Activated CD4-positive, alpha-beta memory T cell treated with anti-CD3 and anti-CD28 coated beads, Interleukin-2, amount 10 ng/mL, durations not matched to agents 7 days and 5 days (primary cell): ENCODE results near the gene IL1A. TPM values are rescaled to one million over a fixed set of nuclear protein-coding genes. Genes with fewer than 3 reads are reported as not detected.

ENCODE experiments used
- CTCF ChIA-PET: fragments of 350-600 bp; sonication (Branson Sonifier 250); formaldehyde crosslinking; loops from one replicate; lab custom pipeline; 2021; ENCODE audit warnings: antibody characterized with exemption, inconsistent platforms; lab: Charles Lee
- POLR2A ChIA-PET: fragments of 350-600 bp; sonication (Branson Sonifier 250); formaldehyde crosslinking; loops from one replicate; lab custom pipeline; 2021; ENCODE audit warnings: antibody characterized with exemption; lab: Charles Lee
- DNase-seq: peaks from one replicate; pipeline ENCODE4 v3.0.0-alpha.2; 2020
- H3K27ac Mint-ChIP-seq: one replicate; pipeline ENCODE4 v1.8.0; 2021; ENCODE audit warnings: mild to moderate bottlenecking, mixed read lengths
- H3K27me3 Mint-ChIP-seq: one replicate; pipeline ENCODE4 v1.8.0; 2021; ENCODE audit warnings: mixed read lengths
- H3K36me3 Mint-ChIP-seq: one replicate; pipeline ENCODE4 v1.8.0; 2021; ENCODE audit warnings: low read depth, mixed read lengths
- H3K4me1 Mint-ChIP-seq: one replicate; pipeline ENCODE4 v1.8.0; 2021; ENCODE audit warnings: mixed read lengths
- H3K4me3 Mint-ChIP-seq: one replicate; pipeline ENCODE4 v1.8.0; 2021; ENCODE audit warnings: mild to moderate bottlenecking, mixed read lengths
- H3K9me3 Mint-ChIP-seq: one replicate; pipeline ENCODE4 v1.8.0; 2021; ENCODE audit warnings: mixed read lengths
- total RNA-seq, 2 experiments: library from RNA; stranded (reverse); gene quantifications; one replicate each; pipeline ENCODE4 v1.2.3, GENCODE V29; 2021

Gene IL1A
- total RNA-seq, 2 experiments from 2014 or later, result 4.8 to 5.4 TPM

GRCh38 chr2:112827604-112828185 is 43.4 kb upstream of the IL1A start:
- POLR2A ChIA-PET, result no interaction called here
- CTCF ChIA-PET, result no interaction called here
- DNase-seq, result no peak
- Mint-ChIP-seq H3K9me3 (peaks cover 2% of the 10 kb centered on the region), H3K27me3 (no peaks in the 10 kb centered on the region), H3K27ac (no peak overlapping the region), H3K4me3 (no peak overlapping the region), H3K4me1 (peaks cover 36% of the 10 kb centered on the region), H3K36me3 (peaks cover 11% of the 10 kb centered on the region)

DNA sequence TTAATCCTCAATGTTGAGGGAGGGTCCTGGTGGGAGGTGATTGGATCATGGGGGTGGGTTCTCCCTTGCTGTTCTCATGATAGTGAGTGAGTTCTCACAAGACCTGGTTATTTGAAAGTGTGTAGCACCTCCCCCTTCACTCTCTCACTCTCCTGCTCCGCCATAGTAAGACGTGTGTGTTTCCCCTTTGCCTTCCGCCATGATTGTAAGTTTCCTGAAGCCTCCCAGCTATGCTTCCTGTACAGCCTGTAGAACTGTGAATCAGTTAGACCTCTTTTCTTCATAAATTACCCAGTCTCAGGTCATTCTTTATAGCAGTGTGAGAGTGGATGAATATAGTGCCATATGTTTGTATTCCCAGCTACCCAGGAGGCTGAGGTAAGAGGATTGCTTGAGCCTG is 42.7 kb upstream of the IL1A start:
- no peak overlapping the region for H3K4me3 Mint-ChIP-seq
- DNase-seq, result no peak
- peaks cover 2% of the 10 kb centered on the region for H3K9me3 Mint-ChIP-seq
- no peaks in the 10 kb centered on the region for H3K27me3 Mint-ChIP-seq
- POLR2A ChIA-PET, result no interaction called here
- H3K4me1 Mint-ChIP-seq, result peaks cover 42% of the 10 kb centered on the region
- CTCF ChIA-PET, result no interaction called here
- peaks cover 11% of the 10 kb centered on the region for H3K36me3 Mint-ChIP-seq
- no peak overlapping the region for H3K27ac Mint-ChIP-seq

- H3K4me3 Mint-ChIP-seq, result no peak overlapping the region
- POLR2A ChIA-PET, result no interaction called here
- DNase-seq, result no peak
- H3K36me3 Mint-ChIP-seq, result peaks cover 11% of the 10 kb centered on the region
- CTCF ChIA-PET, result no interaction called here
- H3K27me3 Mint-ChIP-seq, result no peaks in the 10 kb centered on the region
- no peak overlapping the region for H3K27ac Mint-ChIP-seq
- peaks cover 53% of the 10 kb centered on the region for H3K4me1 Mint-ChIP-seq
- peaks cover 2% of the 10 kb centered on the region for H3K9me3 Mint-ChIP-seq
Observed at GRCh38 chr2:112825706-112826105, 41.4 kb upstream of the IL1A start.

DNA sequence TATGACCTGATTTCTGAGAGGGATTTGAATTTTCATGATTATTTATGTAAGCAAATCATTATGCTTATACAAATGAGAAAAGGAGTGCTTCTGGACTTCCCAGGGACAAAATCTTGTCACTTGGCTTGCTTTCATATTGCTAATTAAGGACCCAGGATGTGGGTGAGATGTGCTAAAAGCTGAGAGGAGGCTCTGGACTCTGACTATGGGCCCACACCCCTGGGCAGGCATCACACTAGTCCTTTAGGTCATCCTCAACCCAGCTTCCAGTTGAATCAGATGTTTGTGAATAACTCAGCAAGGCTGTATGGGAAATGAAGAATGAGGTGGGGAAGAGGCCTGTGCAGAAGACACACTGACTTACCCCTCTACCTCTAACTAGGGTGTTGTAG is 40.4 kb upstream of the IL1A start:
- Mint-ChIP-seq H3K4me1 (peaks cover 61% of the 10 kb centered on the region), H3K27me3 (no peaks in the 10 kb centered on the region), H3K9me3 (peaks cover 2% of the 10 kb centered on the region), H3K36me3 (peaks cover 11% of the 10 kb centered on the region), H3K27ac (no peak overlapping the region), H3K4me3 (no peak overlapping the region)
- POLR2A ChIA-PET, result no interaction called here
- no peak for DNase-seq
- CTCF ChIA-PET, result no interaction called here

DNA sequence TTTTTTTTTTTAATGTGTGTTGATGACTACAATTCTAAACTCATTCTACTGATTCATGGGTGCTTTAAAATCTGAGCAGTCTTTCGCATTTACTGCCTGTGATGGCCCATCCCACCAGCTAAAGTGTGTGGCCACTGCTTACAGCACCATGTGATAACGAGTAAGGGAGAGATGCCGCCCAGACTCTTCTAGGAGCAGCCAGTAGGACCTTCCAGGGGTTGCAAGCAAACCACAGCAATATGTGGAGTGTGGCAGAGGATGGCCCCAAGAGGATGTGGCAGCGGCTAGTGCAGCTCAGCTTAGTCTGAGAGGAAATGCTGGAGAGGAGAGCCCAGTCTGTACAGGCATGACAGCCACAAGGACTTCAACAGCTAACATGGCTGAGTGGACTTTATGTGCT is 37.4 kb upstream of the IL1A start:
- Mint-ChIP-seq H3K27me3 (no peaks in the 10 kb centered on the region), H3K36me3 (peaks cover 9% of the 10 kb centered on the region), H3K4me1 (peaks cover 42% of the 10 kb centered on the region), H3K9me3 (no peaks in the 10 kb centered on the region), H3K4me3 (no peak overlapping the region), H3K27ac (peak overlapping the region; percentile 69)
- POLR2A ChIA-PET, result interaction anchor here (0.7 to 1.7 kb wide), 5 partner anchors 10 to 1028 kb away, joined by 3 to 4 read pairs (median 4); no protein-coding TSS in a partner anchor
- CTCF ChIA-PET, result interaction anchor here (0.7 to 1.5 kb wide), 3 partner anchors 14 to 64 kb away, joined by 3 to 6 read pairs (median 3); no protein-coding TSS in a partner anchor
- peak; percentile 68 for DNase-seq

- ChIA-PET POLR2A (interaction anchor here (1.3 to 1.7 kb wide), 2 partner anchors 58 to 72 kb away, joined by 4 read pairs; no protein-coding TSS in a partner anchor), CTCF (interaction anchor here (0.7 to 1.5 kb wide), 2 partner anchors 64 to 70 kb away, joined by 3 to 6 read pairs; no protein-coding TSS in a partner anchor)
- Mint-ChIP-seq H3K9me3 (no peaks in the 10 kb centered on the region), H3K27ac (peak overlapping the region; percentile 69), H3K4me1 (peaks cover 42% of the 10 kb centered on the region), H3K4me3 (no peak overlapping the region), H3K27me3 (no peaks in the 10 kb centered on the region), H3K36me3 (peaks cover 7% of the 10 kb centered on the region)
- peak; percentile 69 for DNase-seq
Observed at GRCh38 chr2:112821142-112821541, 36.8 kb upstream of the IL1A start.

DNA sequence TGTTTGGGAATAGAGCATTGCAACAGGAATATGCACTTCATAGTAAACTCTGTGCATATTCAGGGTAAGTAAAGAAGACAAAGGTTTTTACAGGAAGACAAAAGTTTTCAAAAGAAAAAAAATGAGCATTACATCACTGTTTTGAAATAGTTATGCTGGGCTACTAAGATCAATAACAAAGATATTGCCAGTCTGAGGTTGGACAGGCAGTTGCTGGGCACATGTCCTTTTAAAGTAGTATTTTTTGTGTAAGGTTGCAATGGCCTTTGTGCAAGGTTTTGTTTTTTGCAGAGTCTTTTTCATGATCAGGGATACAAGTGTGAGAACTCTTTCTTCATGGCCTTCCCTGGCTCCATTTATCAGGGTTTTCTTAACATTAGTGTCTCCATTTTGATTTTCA is 36.0 kb upstream of the IL1A start:
- DNase-seq, result no peak
- Mint-ChIP-seq H3K36me3 (peaks cover 3% of the 10 kb centered on the region), H3K4me1 (peaks cover 42% of the 10 kb centered on the region), H3K27me3 (no peaks in the 10 kb centered on the region), H3K27ac (peak overlapping the region; percentile 48), H3K9me3 (no peaks in the 10 kb centered on the region), H3K4me3 (no peak overlapping the region)
- CTCF ChIA-PET, result interaction anchor here (0.7 kb wide), 2 partner anchors 70 to 136 kb away, joined by 3 read pairs; no protein-coding TSS in a partner anchor
- POLR2A ChIA-PET, result no interaction called here

GRCh38 chr2:112819081-112819480 is 34.8 kb upstream of the IL1A start:
- Mint-ChIP-seq H3K27me3 (no peaks in the 10 kb centered on the region), H3K4me1 (peaks cover 32% of the 10 kb centered on the region), H3K27ac (no peak overlapping the region), H3K36me3 (peaks cover 3% of the 10 kb centered on the region), H3K4me3 (no peak overlapping the region), H3K9me3 (no peaks in the 10 kb centered on the region)
- CTCF ChIA-PET, result interaction anchor here (1.1 kb wide), 1 partner anchor 123 kb away, joined by 3 read pairs; no protein-coding TSS in a partner anchor
- no peak for DNase-seq
- POLR2A ChIA-PET, result interaction anchor here (1.1 kb wide), 1 partner anchor 18 kb away, joined by 3 read pairs; no protein-coding TSS in a partner anchor

- Mint-ChIP-seq H3K27me3 (no peaks in the 10 kb centered on the region), H3K4me3 (no peak overlapping the region), H3K4me1 (peaks cover 28% of the 10 kb centered on the region), H3K36me3 (peaks cover 2% of the 10 kb centered on the region), H3K9me3 (no peaks in the 10 kb centered on the region), H3K27ac (no peak overlapping the region)
- ChIA-PET CTCF (interaction anchor here (1.1 kb wide), 1 partner anchor 123 kb away, joined by 3 read pairs; no protein-coding TSS in a partner anchor), POLR2A (interaction anchor here (1.1 kb wide), 1 partner anchor 17 kb away, joined by 3 read pairs; no protein-coding TSS in a partner anchor)
- DNase-seq, result no peak
Observed at GRCh38 chr2:112818094-112818902, 34.0 kb upstream of the IL1A start.

GRCh38 chr2:112817082-112817689 is 32.9 kb upstream of the IL1A start:
- no peak for DNase-seq
- no peaks in the 10 kb centered on the region for H3K36me3 Mint-ChIP-seq
- ChIA-PET POLR2A (no interaction called here), CTCF (no interaction called here)
- H3K4me1 Mint-ChIP-seq, result peaks cover 28% of the 10 kb centered on the region
- no peak overlapping the region for H3K27ac Mint-ChIP-seq
- no peaks in the 10 kb centered on the region for H3K9me3 Mint-ChIP-seq
- H3K27me3 Mint-ChIP-seq, result no peaks in the 10 kb centered on the region
- H3K4me3 Mint-ChIP-seq, result no peak overlapping the region

GRCh38 chr2:112814278-112814677 is 30.0 kb upstream of the IL1A start:
- Mint-ChIP-seq H3K4me1 (peaks cover 22% of the 10 kb centered on the region), H3K9me3 (peaks cover 6% of the 10 kb centered on the region), H3K36me3 (peaks cover 12% of the 10 kb centered on the region), H3K27ac (no peak overlapping the region), H3K4me3 (no peak overlapping the region), H3K27me3 (no peaks in the 10 kb centered on the region)
- POLR2A ChIA-PET, result interaction anchor here (0.6 kb wide), 1 partner anchor 51 kb away, joined by 3 read pairs; no protein-coding TSS in a partner anchor
- CTCF ChIA-PET, result no interaction called here
- no peak for DNase-seq

- peaks cover 24% of the 10 kb centered on the region for H3K4me1 Mint-ChIP-seq
- POLR2A ChIA-PET, result no interaction called here
Observed at GRCh38 chr2:112813280-112813966, 29.1 kb upstream of the IL1A start.

More at GRCh38 chr2:112813280-112813966, 29.1 kb upstream of the IL1A start:
- no peak overlapping the region for H3K4me3 Mint-ChIP-seq
- DNase-seq, result no peak
- peaks cover 16% of the 10 kb centered on the region for H3K36me3 Mint-ChIP-seq
- H3K27me3 Mint-ChIP-seq, result no peaks in the 10 kb centered on the region
- no peak overlapping the region for H3K27ac Mint-ChIP-seq
- CTCF ChIA-PET, result no interaction called here
- H3K9me3 Mint-ChIP-seq, result peaks cover 14% of the 10 kb centered on the region
